NCI-H524 treated with DMSO at 0.1 percent for 48 hours (cell line): ENCODE measurements around the gene CEP250.
A peak's percentile ranks its signal among the peaks of the same experiment; 100 is the strongest.
"Not testable (repeated sequence)": the region's sequence is repeated elsewhere in the genome, so short reads cannot be mapped to it uniquely, and the experiment has no call there.

Experiments
- DNase-seq: peaks from one replicate; lab custom pipeline; 2025; lab: John Stamatoyannopoulos, UW

Gene CEP250

DNA sequence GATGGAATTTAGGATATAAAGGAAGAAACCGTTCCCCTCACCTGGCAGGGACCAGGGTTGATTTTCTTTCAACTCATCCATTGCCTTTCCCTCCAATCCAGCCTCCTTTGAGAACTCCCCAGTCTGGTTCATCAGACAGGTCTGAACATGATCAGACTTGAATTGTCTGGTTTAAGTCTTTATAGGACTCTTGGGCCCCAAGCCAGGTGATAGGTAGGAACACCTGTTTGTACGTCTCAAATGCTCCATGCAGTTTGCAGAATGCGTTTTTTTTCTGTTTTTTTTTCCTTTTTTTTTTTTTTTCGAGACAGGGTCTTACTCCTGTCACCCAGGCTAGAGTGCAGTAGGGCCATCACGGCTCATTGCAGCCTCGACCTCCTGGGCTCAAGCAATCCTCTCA is 4.1 kb upstream of the CEP250 start:
- no peak for DNase-seq

DNA sequence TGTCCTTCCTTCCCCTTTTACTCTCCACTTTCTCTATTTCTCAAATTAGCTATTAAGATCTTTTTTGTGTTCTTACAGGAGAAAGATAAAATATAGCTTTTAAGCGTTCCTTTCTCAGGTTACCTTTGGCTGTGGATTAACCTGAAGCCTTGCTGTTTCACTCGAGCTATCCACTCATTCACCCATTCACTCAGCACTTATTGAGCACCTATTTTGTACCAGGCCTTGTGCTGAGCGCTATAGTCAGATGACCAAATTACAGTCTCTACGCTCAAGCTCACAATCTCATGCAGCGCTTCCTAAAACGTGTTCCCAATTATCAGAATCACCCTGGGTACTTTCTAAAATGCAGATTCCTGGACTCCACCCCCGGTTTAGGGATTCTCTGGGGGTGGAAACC is 1.8 kb upstream of the CEP250 start:
- DNase-seq, result no peak

DNA sequence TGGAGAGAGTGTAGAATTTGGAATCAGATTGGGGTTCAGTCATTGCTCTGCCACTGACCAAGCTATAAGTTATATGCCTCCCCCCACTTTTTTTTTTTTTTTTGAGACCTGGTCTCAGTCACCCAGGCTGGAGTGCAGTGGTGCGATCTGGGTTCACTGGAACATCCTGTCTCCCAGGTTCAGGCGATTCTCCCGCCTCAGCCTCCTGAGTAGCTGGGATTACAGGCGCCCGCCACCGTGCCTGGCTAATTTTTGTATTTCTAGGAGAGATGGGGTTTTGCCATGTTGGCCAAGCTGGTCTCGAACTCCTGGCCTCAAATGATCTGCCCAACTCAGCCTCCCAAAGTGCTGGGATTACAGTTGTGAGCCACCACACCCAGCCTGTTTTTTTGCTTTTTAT is 1.3 kb downstream of the CEP250 start:
- DNase-seq, result not testable (repeated sequence)

DNA sequence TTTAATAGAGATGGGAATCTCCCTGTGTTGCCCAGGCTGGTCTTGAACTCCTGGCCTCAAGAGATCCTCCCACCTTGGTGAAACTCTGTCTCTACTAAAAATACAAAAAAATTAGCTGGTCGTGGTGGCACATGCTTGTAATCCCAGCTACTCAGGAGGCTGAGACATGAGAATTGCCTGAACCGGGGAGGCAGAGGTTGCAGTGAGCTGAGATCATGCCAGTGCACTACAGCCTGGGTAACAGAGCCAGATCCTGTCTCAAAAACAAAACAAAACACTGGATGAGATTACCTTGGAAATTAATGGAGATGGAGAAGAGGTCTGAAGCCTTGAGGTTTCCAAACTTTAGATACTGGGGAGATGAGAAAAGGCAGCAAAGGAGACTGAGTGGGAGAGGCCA is 2.1 kb downstream of the CEP250 start:
- not testable (repeated sequence) for DNase-seq

DNA sequence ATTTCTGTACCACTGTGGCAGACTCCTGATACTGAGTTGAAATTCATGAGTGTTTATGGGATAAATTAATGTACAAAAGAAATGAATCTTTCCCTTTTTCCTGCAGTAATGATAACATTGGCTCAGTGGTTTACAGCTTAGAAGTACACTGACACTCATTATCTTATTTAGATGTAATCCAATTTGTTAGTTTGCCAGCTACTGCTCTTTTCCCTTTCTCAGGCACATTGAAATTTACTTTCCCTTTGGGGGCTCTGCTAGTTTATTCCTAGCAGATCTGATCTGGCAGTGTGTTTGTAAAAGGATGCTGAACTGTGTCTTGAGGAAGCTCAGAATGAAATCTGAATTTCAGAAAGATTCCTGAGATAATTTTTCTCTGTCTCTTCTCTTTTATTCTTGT is 3.0 kb downstream of the CEP250 start:
- DNase-seq, result no peak

DNA sequence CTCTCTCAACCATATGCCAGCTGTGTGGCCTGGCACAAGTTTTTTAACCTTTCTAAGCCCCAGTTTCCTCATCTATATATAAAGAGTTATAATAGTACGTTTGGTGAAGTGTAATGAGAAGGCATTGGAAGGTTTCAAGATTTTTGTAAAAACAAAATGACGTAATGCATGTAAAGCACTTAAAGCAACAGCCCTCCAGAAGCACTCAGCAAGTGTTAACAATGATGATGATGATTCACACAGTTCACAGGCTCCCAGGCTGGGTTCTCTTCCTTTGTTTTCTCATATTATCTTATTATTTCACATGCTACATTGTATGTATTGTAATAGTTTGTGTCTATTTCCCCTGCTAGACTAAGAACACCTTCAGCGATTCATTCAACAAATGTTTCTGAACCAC is 6.2 kb downstream of the CEP250 start:
- no peak for DNase-seq

DNA sequence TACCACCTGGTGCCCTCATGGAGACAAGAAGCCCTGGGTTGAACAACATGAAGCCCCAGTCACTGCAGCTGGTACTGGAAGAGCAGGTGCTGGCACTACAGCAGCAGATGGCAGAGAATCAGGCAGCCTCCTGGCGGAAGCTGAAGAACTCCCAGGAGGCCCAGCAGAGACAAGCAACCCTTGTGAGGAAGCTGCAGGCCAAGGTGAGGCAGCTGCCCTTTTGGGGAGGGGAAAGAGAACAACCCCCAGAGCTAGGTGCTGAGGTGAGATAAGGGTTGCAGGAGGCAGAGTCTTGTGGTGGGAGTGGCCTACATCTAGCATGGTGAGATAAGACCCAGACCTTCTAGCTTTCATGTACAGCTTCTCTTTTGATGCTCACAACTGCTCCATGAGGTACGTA is 7.0 kb downstream of the CEP250 start:
- peak; percentile 91 for DNase-seq

DNA sequence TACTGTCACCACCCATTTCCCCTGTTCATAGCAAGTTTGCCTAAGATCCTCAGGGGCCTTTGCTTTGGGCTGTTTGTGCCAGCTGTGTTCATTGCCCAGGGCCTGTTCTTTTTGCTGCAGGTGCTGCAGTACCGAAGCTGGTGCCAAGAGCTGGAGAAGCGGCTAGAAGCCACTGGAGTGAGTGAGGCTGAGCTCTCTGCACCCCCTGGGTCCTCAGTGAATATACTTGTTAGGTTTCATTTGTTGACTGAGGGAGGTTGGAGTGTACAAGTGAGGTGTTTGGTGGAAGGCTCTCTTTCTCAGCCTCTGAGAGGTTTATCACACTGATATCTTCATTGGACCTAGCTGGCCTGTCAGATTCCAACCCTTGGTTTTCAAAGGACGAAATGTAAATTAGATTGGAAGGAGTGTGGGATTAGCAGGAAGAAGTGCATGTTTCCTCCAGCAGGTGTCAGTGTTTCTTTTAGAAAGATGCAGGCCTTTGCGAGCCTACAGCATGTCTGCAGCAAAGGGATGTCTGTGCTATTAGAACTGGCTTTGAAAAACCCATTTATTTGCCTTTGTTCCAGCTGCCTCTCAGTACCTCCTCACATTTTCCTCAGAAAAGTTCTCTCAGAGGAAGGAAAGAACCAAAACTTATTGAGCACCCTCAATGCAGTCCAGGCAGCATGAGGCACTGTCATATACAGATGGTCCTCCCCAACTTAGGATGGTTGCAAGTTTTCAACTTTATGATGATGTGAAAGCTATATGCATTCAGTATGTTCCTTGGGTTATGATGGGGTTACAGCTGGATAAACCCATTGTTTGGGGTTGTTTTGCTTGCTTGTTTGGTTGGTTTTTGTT is 8.3 kb downstream of the CEP250 start:
- DNase-seq, result no peak

DNA sequence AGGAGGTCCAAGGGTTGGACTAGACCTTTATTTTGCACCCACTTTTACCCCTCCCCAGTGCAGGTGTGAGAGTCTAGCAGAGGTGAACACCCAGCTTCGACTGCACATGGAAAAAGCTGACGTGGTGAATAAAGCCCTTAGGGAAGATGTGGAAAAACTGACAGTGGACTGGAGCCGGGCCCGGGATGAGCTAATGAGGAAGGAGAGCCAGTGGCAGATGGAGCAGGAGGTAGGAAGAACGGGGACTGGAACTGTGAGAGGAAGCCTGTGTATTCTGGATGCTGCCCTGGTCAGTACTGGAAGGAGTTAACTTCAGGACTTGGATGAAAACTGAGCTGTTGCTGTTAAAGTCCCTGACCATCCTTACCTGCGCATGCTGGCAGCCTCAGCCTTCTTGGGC is 10.6 kb downstream of the CEP250 start:
- DNase-seq, result no peak

DNA sequence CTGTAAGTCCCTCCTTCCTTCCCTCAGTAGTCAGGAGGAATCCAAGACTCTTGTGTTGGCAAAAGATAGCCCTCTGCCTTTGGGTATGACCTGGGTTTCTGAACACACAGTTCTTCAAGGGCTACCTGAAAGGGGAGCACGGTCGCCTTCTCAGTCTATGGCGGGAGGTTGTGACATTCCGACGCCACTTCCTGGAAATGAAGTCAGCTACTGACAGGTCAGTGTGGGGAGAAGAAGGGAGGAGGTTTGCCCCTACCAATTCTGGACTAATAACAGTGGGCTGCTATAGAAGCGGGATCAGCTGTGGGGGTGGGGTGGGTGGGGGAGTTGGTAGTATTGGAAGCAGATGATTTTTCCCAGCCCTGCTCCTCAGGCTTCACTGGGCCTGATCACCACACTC is 11.5 kb downstream of the CEP250 start:
- DNase-seq, result no peak

DNA sequence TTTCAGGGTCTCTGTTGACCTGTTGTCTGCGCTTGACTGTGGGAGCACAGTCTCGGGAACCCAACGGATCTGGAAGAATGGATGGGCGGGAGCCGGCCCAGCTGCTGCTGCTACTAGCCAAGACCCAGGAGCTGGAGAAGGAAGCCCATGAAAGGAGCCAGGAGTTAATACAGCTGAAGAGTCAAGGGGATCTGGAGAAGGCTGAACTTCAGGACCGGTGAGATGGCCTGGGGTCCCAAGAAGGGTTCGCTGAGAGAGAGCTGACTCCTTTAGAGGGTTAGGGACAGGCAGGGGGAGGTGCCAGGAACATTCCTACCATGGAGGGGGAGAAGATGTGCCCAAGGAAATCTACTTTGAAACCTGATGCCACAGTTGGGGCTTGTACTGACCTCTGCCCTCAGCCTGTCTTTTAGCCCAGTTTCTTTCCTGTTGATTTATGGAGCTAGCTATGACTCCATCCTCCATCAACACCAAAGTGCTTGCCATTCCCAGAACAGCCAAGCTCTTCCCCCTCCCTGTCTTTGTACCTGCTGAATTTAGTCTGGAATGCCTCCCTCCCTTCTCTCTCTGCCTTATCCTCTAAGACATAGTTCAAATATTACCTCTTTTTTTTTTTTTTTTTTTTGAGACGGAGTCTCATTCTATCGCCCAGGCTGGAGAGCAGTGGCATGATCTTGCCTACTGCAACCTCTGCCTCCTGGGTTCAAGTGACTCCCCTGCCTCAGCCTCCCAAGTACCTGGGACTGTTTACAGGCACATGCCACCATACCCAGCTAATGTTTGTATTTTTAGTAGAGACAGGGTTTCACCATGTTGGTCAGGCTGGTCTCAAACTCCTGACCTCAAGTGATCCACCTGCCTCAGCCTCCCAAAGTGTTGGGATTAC is 12.2 kb downstream of the CEP250 start:
- no peak for DNase-seq

DNA sequence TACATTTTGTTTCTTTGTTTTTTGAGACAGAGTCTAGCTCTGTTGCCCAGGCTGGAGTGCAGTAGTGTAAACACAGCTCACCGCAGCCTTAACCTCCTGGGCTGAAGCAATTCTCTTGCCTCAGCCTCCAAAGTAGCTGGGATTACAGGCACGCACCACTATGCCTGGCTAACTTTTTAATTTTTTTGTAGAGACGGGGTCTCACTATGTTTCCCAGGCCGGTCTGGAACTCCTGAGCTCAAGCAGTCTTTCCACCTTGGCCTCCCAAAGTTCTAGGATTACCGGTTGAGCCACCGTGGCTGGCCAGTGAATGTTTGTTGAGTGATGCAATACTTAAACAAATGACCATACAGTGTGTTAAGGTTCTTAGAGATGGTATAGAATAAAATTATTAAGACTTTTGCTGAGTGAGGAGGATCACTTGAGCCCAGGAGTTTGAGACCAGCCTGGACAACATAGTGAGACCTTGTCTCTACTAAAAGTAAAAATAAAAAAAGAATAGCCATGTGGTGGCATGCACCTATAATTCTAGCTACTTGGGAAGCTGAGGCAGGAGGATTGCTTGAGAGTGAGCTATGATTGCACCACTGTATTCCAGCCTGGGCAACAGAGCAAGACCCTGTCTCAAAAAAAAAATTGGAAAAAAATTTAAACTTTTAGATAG is 13.4 kb downstream of the CEP250 start:
- DNase-seq, result no peak

DNA sequence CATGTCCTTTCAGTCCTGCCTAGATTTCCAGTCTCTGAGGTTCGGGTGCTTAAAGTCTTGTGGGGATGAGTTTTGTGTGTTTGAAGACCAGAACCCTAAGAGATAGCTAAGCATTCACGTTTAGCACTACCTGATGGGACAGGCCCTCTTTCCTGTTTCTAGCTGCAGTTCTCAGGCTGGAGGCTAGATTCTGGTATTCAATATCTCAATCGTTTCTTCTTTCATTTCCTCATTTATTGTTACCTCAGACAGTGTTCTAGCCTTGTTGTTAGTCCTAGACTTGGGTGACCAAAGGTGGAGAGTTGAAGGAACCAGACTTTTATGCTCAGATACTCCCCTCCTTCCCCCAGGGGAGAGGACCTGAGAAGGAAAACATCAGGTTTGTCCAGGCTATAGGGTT is 16.8 kb downstream of the CEP250 start:
- DNase-seq, result no peak

DNA sequence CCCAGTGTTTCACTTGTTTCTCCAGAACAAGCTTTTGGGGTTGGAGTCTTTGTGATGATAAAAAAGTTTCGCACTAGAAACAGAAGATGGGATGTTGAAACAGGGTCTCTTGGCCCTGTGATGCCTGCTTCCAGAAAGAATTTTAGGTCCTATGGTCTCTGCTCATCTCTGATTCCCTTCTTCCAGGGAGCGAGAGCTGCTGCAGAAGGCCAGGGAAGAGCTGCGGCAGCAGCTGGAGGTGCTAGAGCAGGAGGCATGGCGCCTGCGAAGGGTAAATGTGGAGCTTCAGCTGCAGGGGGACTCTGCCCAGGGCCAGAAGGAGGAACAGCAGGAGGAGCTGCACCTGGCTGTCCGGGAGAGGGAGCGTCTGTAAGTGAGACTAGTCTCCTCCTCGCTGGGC is 18.3 kb downstream of the CEP250 start:
- DNase-seq, result no peak

DNA sequence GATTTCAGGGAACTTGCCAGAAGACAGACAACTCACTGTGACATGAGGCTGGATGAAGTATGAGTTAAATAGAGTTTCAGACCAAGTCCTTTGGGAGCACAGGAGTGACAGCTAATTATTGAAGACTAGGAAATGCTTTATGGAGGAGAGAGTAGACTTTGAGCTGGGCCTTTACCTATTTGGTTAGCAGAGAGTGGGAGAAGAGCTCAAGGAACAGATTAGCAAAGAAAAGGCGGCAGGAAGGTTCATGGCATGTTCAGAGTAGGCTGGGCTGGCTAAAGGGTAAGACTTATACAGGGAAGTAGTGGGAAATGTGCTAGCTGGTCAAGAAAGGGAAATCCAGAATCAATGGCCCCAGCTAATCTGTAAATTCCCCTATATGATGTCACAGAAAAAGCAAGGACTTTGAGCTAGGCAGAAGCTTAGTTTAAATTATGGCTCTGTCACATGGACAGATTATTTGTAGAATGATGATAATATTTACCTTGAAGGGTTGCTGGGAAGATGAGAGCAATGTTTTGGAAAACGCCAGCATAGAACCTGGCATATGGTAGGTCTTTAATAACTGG is 19.0 kb downstream of the CEP250 start:
- no peak for DNase-seq

DNA sequence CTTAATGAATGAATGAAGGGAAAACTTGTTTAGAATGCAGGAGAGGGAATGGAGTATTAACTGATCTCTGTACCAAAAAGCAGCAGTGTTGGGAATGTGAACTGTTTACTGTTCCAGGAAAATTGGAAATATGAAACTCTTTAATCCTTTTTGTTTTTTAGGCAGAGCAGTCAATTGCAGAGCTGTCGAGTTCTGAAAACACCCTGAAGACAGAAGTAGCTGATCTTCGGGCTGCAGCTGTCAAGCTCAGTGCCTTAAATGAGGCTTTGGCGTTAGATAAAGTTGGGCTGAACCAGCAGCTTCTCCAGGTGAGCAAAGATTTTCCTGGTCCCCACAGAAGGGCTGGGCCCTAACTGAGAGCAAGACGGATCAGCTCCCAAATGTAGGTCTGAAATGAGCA is 20.9 kb downstream of the CEP250 start:
- no peak for DNase-seq

DNA sequence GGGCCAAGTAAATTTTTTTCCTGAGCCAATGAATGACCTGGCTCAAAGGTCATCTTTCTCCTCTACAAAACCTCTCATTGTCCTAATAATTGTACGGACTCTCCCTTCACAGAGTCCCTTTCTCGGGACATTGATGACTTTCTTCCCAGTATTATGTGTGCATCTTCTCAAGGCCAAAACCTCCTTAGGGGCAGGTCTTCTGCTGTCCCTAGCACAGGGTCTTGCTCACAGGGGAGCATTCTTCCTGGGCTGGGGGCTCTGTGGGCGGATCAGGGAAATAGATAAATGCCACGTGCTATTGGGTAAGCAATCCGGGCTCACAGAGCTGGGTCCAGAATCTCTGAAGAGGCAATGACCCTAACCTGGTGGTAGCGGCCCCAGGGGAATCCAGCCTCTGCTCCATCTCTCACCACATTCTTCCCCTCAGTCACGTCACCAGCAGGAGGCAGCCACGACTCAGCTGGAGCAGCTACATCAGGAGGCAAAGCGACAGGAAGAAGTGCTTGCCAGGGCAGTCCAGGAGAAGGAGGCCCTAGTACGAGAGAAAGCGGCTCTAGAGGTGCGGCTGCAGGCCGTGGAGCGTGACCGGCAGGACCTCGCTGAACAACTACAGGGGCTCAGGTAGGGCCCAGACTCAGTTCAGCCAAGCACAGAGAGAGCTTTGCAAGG is 23.5 kb downstream of the CEP250 start:
- DNase-seq, result no peak

DNA sequence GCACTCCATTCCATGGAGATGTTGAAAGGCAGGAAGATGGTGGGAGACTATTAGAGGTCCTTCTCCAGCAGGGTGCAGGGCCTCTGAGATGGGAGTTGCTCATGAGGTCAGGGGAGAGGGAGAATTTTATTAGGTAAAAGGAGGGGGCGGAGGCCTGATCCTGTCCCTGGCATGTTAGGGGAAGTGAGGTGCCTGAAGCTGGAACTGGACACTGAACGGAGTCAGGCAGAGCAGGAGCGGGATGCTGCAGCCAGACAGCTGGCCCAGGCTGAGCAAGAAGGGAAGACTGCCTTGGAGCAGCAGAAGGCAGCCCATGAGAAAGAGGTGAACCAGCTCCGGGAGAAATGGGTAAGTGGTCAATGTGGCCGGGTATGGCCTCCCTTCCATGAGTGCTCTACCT is 24.4 kb downstream of the CEP250 start:
- DNase-seq, result no peak

DNA sequence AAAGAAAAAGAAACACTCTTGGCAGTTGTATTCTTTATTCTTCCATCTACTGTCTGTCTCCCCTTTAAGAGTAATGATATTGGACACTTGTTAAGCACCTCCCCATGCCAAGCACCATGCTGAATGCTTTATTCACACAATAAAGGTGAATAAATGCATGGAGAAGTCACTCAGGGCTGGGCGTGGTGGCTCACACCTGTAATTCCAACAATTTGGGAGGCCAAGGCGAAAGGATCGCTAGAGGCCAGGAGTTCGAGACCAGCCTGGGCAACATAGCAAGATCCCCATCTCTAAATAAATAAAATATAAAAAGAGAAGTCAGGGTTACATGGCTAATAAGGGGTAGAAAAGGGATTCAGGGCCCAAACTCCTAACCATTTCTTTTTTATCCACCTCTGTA is 32.1 kb downstream of the CEP250 start:
- no peak for DNase-seq

DNA sequence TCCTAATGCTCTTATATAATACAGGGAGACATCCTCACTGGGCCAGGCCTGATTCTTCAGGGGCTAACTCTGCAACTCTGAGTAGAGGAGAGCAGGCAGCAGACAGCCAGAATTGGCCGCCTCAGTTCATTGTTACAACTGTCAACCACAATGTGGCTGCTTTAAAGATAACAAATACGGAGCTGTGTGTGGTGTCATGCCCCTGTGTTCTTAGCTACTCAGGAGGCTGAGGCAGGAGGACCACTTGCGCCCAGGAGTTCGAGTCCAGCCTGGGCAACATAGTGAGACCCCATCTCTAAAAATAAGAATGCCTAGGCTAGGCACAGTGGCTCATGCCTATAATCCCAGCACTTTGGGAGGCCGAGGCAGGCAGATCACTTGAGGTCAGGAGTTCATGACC is 34.3 kb downstream of the CEP250 start:
- DNase-seq, result no peak

DNA sequence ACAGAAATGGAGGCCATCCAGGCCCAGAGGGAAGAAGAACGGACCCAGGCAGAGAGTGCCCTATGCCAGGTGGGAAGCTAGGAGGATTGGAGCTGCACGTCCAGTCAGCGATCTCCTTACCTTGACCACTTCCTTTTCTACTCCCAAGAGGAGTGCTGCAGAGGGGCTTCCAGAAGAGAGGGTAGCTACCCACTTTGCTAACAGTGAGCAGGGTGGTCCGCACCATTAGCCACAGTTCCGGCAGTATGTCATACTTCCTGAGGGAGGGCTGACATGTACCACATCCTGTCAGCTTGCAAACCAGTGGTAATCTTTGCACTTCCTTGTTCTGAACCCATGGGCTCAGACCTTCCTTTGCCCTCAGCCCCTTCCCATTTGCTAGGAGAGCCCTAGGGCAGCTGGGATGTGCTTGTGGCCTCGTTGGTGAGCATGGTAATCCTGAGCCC is 35.4 kb downstream of the CEP250 start:
- DNase-seq, result no peak

DNA sequence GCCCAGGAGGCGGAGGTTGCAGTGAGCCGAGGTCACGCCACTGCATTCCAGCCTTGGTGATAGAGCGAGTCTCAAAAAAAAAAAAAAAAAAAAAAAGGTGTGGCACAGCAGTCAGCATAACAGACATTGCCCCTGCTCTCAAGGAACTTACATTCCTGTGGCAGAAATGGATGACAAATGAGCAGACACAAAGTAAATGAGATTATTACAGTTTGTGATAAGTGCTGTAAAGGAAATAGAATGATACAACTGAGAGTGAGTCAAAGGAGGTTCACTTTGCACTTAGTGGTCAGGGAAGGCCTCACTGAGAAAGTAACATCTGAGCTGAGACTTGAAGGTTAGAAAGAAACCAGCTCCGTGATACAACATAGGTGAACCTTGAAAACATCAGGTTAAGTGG is 36.4 kb downstream of the CEP250 start:
- no peak for DNase-seq
